ENCODE results near the gene ARAP1. TPM values are rescaled to one million over a fixed set of nuclear protein-coding genes. Genes with fewer than 3 reads are reported as not detected.
A peak's percentile ranks its signal among the peaks of the same experiment; 100 is the strongest.

Gene ARAP1
- total and polyA plus RNA-seq, 5 experiments from 2014 or later: 14.7 to 166 (median 40.0) TPM

DNA sequence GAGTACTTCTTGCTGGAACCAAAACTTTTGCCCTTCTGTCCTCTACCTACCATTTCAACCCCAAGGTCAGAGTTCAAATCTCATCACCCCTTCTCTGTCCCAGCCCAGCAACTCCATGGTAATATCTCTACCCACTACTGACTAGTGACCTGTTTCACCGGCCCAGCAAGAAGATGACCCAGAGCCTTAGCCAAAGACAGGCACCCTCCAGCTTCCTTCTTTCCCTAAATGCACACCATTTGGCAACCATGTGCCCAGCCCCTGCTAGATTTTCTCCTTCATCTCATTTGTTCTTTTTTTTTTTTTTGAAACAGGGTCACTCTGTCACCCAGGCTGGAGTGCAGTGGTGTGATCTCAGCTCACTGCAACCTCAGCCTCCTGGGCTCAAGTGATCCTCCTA is 14.9 kb downstream of the ARAP1 start:
- ATAC-seq: no peak
- H3K4me1 Mint-ChIP-seq: peaks cover 47 to 91% (median 69%) of the 10 kb centered on the region in 4 donors
- no peak for DNase-seq
- no peaks in the 10 kb centered on the region for H3K9me3 Mint-ChIP-seq
- H3K27me3 Mint-ChIP-seq: no peaks in the 10 kb centered on the region
- H3K4me3 Mint-ChIP-seq: peak overlapping the region in 9 of 10 donors; percentile 41 to 87 (median 80)
- peak overlapping the region; percentile 96 to 99 (median 99) for H3K27ac Mint-ChIP-seq
- H3K36me3 Mint-ChIP-seq: no peaks in the 10 kb centered on the region
- POLR2A ChIA-PET: interaction anchor here (0.6 to 1.4 kb wide), 8 partner anchors 8 to 76 kb away, joined by 3 to 13 read pairs (median 4); partner anchors contain the start of gene ATG16L2

DNA sequence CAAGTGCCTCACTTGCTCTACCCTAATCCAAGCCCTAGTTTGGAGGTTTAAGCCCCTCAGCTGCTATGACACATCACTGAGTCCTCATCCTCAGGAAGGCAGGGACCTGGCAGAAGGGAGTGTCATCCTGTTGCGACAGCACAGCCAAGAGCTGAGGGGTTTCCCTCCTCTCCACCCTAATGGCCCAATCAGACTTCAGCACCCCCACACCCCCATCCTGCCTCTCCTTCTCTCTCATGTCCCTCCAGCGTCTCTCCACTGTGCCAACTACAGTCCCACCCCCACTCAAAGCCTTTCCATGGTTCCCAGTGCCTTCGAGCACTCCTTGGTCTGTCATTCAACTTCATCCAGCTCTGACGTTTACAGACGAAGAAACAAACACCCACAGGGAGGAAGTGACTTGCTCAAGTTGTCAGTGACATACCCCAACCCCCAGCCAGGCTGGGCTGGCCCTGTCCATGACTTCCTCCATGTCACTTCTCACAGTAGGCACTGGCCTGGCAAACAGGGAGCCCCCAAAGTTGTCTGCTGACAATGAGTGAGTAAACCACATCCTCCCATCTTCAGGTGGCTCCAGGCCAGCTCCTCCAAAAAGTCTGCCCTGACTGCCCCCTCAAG is 15.6 kb downstream of the ARAP1 start:
- DNase-seq (peak; percentile 32 to 89 (median 80)), ATAC-seq (peak; percentile 83 to 94)
- H3K9me3 Mint-ChIP-seq: no peaks in the 10 kb centered on the region
- H3K27me3 Mint-ChIP-seq: no peaks in the 10 kb centered on the region
- H3K36me3 Mint-ChIP-seq: peaks cover 0 to 2% (median 1%) of the 10 kb centered on the region in 3 donors
- POLR2A ChIA-PET: interaction anchor here (0.6 to 1.4 kb wide), 11 partner anchors 7 to 406 kb away, joined by 3 to 13 read pairs (median 4); partner anchors contain the start of genes ARAP1, FCHSD2 and STARD10
- peak overlapping the region; percentile 96 to 99 (median 99) for H3K27ac Mint-ChIP-seq
- H3K4me1 Mint-ChIP-seq: peaks cover 41 to 83% (median 61%) of the 10 kb centered on the region in 4 donors
- H3K4me3 Mint-ChIP-seq: peak overlapping the region; percentile 26 to 87 (median 78)

DNA sequence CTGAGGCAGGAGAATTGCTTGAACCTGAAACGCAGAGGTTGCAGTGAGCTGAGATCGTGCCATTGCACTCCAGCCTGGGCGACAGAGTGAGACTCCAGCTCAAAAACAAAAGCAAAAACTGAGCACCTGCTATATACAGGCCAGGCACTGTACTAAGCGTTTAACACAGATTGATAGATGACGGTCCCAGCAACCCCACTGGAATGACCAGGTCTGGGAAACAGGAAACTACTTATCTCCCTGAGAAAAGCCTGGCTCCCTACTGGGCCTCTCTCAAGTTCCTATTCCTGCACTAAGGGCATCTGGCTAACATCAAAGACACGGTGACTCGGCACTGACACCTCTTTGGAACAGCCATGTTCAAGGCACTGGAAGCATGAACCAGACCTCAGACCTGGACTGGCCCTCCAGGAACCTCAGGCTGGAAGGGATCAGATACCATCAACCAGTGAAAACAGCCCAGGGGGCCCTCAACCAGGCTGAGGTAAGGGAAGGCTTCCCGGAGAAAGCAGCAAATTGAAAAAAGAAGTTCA is 16.6 kb downstream of the ARAP1 start:
- Mint-ChIP-seq H3K27me3 (no peaks in the 10 kb centered on the region), H3K4me3 (peak overlapping the region in 2 of 10 donors; percentile 34 to 39), H3K4me1 (peaks cover 38 to 78% (median 53%) of the 10 kb centered on the region in 4 donors), H3K27ac (peak overlapping the region in 9 of 10 donors; percentile 13 to 99 (median 81)), H3K36me3 (peaks cover 0 to 7% (median 5%) of the 10 kb centered on the region in 3 donors), H3K9me3 (no peaks in the 10 kb centered on the region)
- POLR2A ChIA-PET: interaction anchor here (0.9 to 1.4 kb wide), 4 partner anchors 18 to 407 kb away, joined by 3 to 7 read pairs (median 3); partner anchors contain the start of genes ARAP1, FCHSD2 and STARD10
- ATAC-seq: no peak
- DNase-seq: no peak

DNA sequence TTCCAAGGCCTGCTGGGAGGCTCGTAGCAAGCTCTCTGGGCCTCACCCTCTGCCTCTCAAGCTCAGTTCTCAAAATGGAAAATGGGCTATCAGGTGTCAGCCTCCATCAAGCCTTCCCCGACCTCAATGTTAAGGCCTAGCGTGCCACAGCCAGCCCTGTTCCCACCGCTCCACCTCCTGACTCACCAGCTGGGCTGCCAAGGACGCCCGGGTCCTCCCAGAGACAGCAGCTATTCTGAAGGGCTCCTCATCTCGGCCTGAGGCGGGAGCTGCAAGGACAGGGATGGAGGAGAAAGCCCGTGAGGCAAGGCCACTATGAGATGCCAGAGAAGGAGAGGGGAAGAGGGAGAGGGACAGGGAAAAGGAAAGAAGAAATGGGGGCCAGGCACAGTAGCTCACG is 19.9 kb downstream of the ARAP1 start:
- ATAC-seq (no peak), DNase-seq (no peak)
- POLR2A ChIA-PET: interaction anchor here (2.1 kb wide), 1 partner anchor 10 kb away, joined by 9 read pairs; no protein-coding TSS in a partner anchor
- peaks cover 13 to 72% (median 30%) of the 10 kb centered on the region in 4 donors for H3K4me1 Mint-ChIP-seq
- H3K36me3 Mint-ChIP-seq: peaks cover 0 to 12% (median 5%) of the 10 kb centered on the region in 3 donors
- peak overlapping the region in 6 of 10 donors; percentile 60 to 87 (median 80) for H3K27ac Mint-ChIP-seq
- no peak overlapping the region for H3K4me3 Mint-ChIP-seq
- H3K9me3 Mint-ChIP-seq: no peaks in the 10 kb centered on the region
- H3K27me3 Mint-ChIP-seq: no peaks in the 10 kb centered on the region

DNA sequence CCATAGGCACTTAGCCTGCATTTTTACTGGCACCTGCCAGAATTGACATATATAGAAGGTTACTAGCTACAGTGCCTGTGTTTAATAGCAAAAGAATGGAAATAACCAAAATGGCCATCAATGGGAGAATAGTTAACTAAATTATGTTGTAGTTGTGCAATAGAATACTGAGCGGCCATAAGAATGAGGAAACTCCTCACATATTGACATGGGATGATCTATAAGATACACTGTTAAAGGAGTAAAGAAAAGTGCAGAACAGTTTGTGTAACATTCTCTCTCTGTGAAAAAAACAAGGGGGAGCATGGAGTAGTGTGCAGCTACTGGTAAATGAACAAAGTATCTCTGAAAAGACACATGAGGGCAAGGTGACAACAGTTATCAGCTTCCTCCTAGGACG is 21.5 kb downstream of the ARAP1 start:
- DNase-seq (no peak), ATAC-seq (no peak)
- POLR2A ChIA-PET: interaction anchor here (1.3 to 2.1 kb wide), 2 partner anchors 8 to 63 kb away, joined by 4 to 9 read pairs; partner anchors contain the start of gene STARD10
- no peak overlapping the region for H3K4me3 Mint-ChIP-seq
- peaks cover 0 to 14% (median 5%) of the 10 kb centered on the region in 3 donors for H3K36me3 Mint-ChIP-seq
- H3K27me3 Mint-ChIP-seq: no peaks in the 10 kb centered on the region
- no peaks in the 10 kb centered on the region for H3K9me3 Mint-ChIP-seq
- H3K4me1 Mint-ChIP-seq: peaks cover 6 to 62% (median 21%) of the 10 kb centered on the region in 4 donors
- peak overlapping the region in 9 of 10 donors; percentile 15 to 86 (median 28) for H3K27ac Mint-ChIP-seq

DNA sequence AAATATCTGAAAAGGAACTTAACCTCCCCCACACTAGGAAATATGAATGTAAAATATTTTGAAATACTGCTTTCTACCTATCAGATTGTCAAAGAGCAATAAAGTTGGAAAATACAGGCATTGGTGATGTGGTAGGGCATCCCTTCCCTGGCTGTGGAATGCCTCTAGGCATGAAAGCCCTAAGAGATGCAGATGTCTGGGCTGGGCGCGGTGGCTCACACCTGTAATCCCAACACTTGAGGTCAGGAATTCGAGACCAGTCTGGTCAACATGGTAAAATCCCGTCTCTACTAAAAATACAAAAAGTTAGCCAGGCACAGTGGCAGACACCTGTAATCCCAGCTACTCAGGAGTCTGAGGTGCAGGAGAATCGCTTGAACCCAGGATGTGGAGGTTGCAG is 22.0 kb downstream of the ARAP1 start:
- Mint-ChIP-seq H3K4me3 (no peak overlapping the region), H3K4me1 (peaks cover 11 to 63% (median 23%) of the 10 kb centered on the region in 4 donors), H3K36me3 (peaks cover 0 to 15% (median 5%) of the 10 kb centered on the region in 3 donors), H3K27me3 (no peaks in the 10 kb centered on the region), H3K27ac (peak overlapping the region in 6 of 10 donors; percentile 2 to 74 (median 66)), H3K9me3 (no peaks in the 10 kb centered on the region)
- POLR2A ChIA-PET: interaction anchor here (1.3 to 2.1 kb wide), 2 partner anchors 8 to 64 kb away, joined by 4 to 9 read pairs; partner anchors contain the start of gene STARD10
- DNase-seq (no peak), ATAC-seq (no peak)

DNA sequence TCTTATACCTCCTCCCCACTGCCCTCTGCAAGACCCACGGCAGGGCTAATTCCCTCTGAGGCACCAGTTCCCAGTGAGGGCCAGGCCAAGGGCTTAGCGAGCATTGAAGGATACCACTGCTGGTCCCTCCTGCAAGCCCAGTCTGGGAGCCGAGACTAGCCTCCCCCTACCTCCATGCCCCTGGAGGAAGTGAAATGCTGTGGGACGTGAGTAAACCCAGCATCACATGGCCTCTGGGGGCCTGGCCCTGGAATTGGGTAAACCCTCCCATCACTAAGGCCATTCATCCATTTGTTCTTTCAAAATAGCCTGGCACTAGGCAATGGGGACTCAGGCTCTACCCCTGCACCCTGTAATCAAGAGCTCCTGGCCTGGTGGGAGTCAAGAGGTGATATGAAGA is 24.7 kb downstream of the ARAP1 start:
- Mint-ChIP-seq H3K9me3 (no peaks in the 10 kb centered on the region), H3K4me1 (peaks cover 19 to 65% (median 32%) of the 10 kb centered on the region in 4 donors), H3K36me3 (peaks cover 0 to 16% (median 5%) of the 10 kb centered on the region in 3 donors), H3K27ac (peak overlapping the region; percentile 15 to 83 (median 53)), H3K27me3 (peaks cover 0 to 1% (median 0%) of the 10 kb centered on the region in 5 donors), H3K4me3 (no peak overlapping the region)
- no peak for ATAC-seq
- DNase-seq: no peak
- POLR2A ChIA-PET: interaction anchor here (1.6 kb wide), 1 partner anchor 9 kb away, joined by 3 read pairs; no protein-coding TSS in a partner anchor

DNA sequence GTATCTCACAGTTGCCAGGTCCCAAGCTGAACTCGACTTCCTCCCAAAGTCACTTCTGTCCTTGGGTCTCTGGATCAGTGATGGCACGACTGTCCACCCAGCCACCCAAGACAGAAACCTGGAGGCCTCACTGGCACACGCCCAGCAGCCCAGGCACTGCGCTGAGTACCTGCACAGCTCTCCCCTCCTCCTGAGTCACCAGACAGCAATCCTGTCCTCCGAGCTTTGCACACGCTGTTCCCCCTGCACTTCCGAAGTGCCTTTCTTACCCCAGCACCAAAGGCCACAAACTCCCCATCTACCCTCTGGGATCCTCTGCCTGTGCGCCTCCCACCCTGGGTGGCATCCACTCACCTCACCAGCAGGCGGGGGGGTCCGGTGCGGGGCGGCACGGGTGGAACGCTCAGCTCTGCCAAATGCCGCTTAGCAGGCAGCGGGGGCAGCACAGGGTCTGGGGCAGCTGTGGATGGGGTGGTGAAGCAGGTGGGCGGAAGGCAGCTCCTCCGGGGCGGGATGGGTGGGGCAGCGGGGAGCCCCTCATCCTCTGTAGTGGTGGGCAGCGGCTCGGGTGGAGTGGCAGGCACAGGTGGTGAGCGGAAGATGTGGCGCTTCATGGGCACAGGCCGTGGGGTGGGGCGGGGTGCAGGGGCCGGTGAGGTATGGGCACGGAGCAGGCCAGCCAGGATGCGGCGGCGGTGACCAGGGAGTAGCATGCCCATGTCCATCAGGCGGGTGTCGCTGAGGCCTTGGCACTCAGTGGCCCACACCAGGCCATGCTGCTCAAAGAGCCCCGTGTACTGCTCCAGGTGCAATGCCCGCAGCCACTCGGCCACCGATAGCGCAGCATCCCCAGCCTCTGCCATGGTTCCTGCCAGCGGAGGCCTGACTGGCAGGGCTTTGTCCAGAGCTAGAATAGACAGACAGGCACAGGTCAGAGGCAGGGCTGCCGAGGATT is 25.7 kb downstream of the ARAP1 start:
- POLR2A ChIA-PET: interaction anchor here (1.3 to 2.7 kb wide), 3 partner anchors 8 to 67 kb away, joined by 3 to 24 read pairs (median 3); partner anchors contain the start of gene STARD10
- no peak for ATAC-seq
- Mint-ChIP-seq H3K27me3 (peaks cover 0 to 1% (median 0%) of the 10 kb centered on the region in 5 donors), H3K27ac (peak overlapping the region in 6 of 10 donors; percentile 21 to 97 (median 75)), H3K36me3 (peaks cover 0 to 14% (median 3%) of the 10 kb centered on the region in 3 donors), H3K4me3 (no peak overlapping the region), H3K9me3 (no peaks in the 10 kb centered on the region), H3K4me1 (peaks cover 24 to 73% (median 35%) of the 10 kb centered on the region in 4 donors)
- DNase-seq: no peak

DNA sequence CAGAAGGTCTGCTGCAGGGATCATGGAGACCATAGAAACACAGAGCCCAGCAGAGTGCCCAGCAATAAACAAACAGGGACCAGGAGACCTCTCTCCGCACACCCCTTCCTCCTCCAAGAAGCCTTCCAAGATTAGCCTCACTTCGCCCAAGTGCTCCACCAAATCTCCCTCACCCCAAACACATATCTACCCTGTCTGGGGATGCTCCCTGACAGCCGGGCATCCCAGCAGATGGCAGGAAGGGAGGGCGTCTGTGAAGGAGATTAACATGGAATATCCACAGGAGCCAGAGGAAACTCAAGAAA is 26.5 kb downstream of the ARAP1 start:
- H3K36me3 Mint-ChIP-seq: peaks cover 0 to 10% (median 0%) of the 10 kb centered on the region in 3 donors
- no peak for ATAC-seq
- peak overlapping the region; percentile 75 to 97 (median 90) for H3K27ac Mint-ChIP-seq
- H3K27me3 Mint-ChIP-seq: peaks cover 0 to 1% (median 0%) of the 10 kb centered on the region in 5 donors
- no peaks in the 10 kb centered on the region for H3K9me3 Mint-ChIP-seq
- H3K4me3 Mint-ChIP-seq: peak overlapping the region in 2 of 10 donors; percentile 36 to 84
- POLR2A ChIA-PET: interaction anchor here (0.6 to 6.0 kb wide), 14 partner anchors 9 to 1229 kb away, joined by 3 to 49 read pairs (median 4); partner anchors contain the start of genes ARAP1, ATG16L2, FCHSD2 and STARD10
- DNase-seq: no peak
- peaks cover 24 to 77% (median 41%) of the 10 kb centered on the region in 4 donors for H3K4me1 Mint-ChIP-seq

DNA sequence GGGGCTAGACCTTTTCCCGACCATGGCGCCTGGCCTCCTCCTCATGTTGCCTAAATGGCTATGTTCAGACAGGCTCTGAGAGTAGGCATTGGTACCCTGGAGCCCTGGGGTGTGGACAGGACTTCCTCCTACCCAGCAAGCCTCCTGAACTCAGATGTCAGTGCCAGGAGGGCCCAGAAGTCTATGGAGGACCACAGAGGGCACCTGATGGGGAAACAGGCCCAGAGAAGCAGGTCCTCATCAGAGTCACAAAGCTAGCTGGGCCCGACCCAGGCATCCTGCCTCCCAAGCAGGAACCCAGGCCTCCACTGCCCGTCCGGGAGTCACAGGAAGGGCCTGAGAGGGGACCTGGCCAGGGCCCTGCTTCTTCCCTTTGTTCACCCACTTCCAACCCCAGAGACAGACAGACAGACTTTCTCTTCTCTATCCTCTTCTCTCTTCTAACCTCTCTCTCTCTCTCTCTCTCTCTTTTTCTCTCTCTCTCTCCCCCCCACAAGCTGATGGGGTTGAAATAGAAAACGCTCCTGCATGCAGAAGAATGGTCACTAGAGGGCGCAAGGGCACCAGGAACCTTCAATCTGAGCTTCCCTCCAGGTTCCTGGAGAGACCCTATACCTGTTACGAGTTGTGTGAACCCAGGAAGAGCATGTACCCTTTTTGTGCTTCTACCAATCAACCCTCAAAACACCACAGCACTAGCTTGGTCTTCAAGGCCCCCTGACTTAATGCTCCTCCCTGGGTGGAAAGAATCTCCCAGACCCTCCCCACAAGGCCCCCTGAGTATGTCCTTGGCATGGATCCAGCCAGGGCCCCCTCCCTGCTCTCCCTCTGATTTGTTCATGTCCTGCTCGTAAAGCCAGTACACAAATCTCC is 27.1 kb downstream of the ARAP1 start:
- Mint-ChIP-seq H3K27ac (peak overlapping the region; percentile 75 to 97 (median 90)), H3K4me3 (peak overlapping the region in 9 of 10 donors; percentile 19 to 84 (median 54)), H3K27me3 (peaks cover 0 to 1% (median 0%) of the 10 kb centered on the region in 5 donors), H3K36me3 (peaks cover 0 to 8% (median 0%) of the 10 kb centered on the region in 3 donors), H3K4me1 (peaks cover 28 to 78% (median 46%) of the 10 kb centered on the region in 4 donors), H3K9me3 (no peaks in the 10 kb centered on the region)
- POLR2A ChIA-PET: interaction anchor here (0.6 to 6.0 kb wide), 16 partner anchors 9 to 1230 kb away, joined by 3 to 49 read pairs (median 4); partner anchors contain the start of genes ARAP1, ATG16L2, FCHSD2 and STARD10
- peak; percentile 57 to 91 (median 84) for DNase-seq
- peak; percentile 33 to 34 for ATAC-seq

Measured in naive thymus-derived CD8-positive, alpha-beta T cell (primary cell).